ENCODE results near the gene LRP1B.
"Not testable (repeated sequence)": the region's sequence is repeated elsewhere in the genome, so short reads cannot be mapped to it uniquely, and the experiment has no call there.

GRCh38 chr2:140427033-140427432 is 1703.8 kb downstream of the LRP1B start:
- not testable (repeated sequence) for TF ChIP-seq CTCF, POLR2A (IDR thresholded peaks at IDR 0.05)

All from thyroid gland (tissue), 4 donors.